HG03432 (cell line): Measurements from ENCODE around the gene SLC4A1AP.
"Not testable (repeated sequence)": the region's sequence is repeated elsewhere in the genome, so short reads cannot be mapped to it uniquely, and the experiment has no call there.

Source experiments
- ATAC-seq: cut with Tn5 transposase; IDR thresholded peaks from one replicate; pipeline ENCODE4 v1.9.1; 2021; ENCODE audit warnings: mild to moderate bottlenecking, moderate library complexity; ENCODE audit not compliant: unreplicated experiment

SLC4A1AP gene

GRCh38 chr2:27663285-27664153 lies at the start of gene SLC4A1AP, which contains the start of gene SUPT7L:
SLC4A1AP (plus strand) TSS chr2:27663889; CDS start chr2:27663915, 26 bp downstream.
SUPT7L (minus strand) TSS chr2:27663614; CDS start chr2:27662192, 1,422 bp downstream.
- peak; percentile 77 for ATAC-seq

GRCh38 chr2:27613985-27614384 lies 49.7 kb upstream of the SLC4A1AP start:
- ATAC-seq, result no peak

- no peak for ATAC-seq
Observed at GRCh38 chr2:27615316-27615715, 48.4 kb upstream of the SLC4A1AP start.

- no peak for ATAC-seq
Observed at GRCh38 chr2:27621524-27621923, 42.2 kb upstream of the SLC4A1AP start.

- no peak for ATAC-seq
Observed at GRCh38 chr2:27622921-27623384, 40.7 kb upstream of the SLC4A1AP start.

GRCh38 chr2:27624943-27625342 lies 38.7 kb upstream of the SLC4A1AP start:
- no peak for ATAC-seq

GRCh38 chr2:27626323-27626722 lies 37.4 kb upstream of the SLC4A1AP start:
- not testable (repeated sequence) for ATAC-seq

- ATAC-seq, result not testable (repeated sequence)
Observed at GRCh38 chr2:27626921-27627320, 36.8 kb upstream of the SLC4A1AP start.

GRCh38 chr2:27627963-27628766 lies 35.5 kb upstream of the SLC4A1AP start:
- peak; percentile 32 for ATAC-seq

GRCh38 chr2:27628767-27629709 lies 34.7 kb upstream of the SLC4A1AP start, which contains the start of the genes CCDC121 and GPN1:
CCDC121 (minus strand) TSS chr2:27629012; CDS start chr2:27627799, 1,213 bp downstream.
GPN1 (plus strand) TSS chr2:27629050; CDS start chr2:27629059, 9 bp downstream.
- peak; percentile 99 for ATAC-seq

GRCh38 chr2:27630257-27630656 lies 33.4 kb upstream of the SLC4A1AP start:
- not testable (repeated sequence) for ATAC-seq

GRCh38 chr2:27634291-27634690 lies 29.4 kb upstream of the SLC4A1AP start:
- no peak for ATAC-seq

GRCh38 chr2:27636766-27637165 lies 26.9 kb upstream of the SLC4A1AP start:
- no peak for ATAC-seq

- ATAC-seq, result no peak
Observed at GRCh38 chr2:27638037-27638637, 25.6 kb upstream of the SLC4A1AP start.

GRCh38 chr2:27638709-27639108 lies 25.0 kb upstream of the SLC4A1AP start:
- ATAC-seq, result no peak

- no peak for ATAC-seq
Observed at GRCh38 chr2:27640722-27641245, 22.9 kb upstream of the SLC4A1AP start.

GRCh38 chr2:27645197-27645596 lies 18.5 kb upstream of the SLC4A1AP start:
- no peak for ATAC-seq

GRCh38 chr2:27647289-27647688 lies 16.4 kb upstream of the SLC4A1AP start:
- no peak for ATAC-seq

- no peak for ATAC-seq
Observed at GRCh38 chr2:27647737-27648136, 16.0 kb upstream of the SLC4A1AP start.

GRCh38 chr2:27651056-27651455 lies 12.6 kb upstream of the SLC4A1AP start:
- ATAC-seq, result no peak
